SH-SY5Y (cell line): Measurements from ENCODE around the gene UNC5C.

Source experiments
- GATA2 ChIP-seq: IDR thresholded peaks from 2 replicates; pipeline ENCODE4 v1.6.1; 2011; ENCODE audit warnings: mild to moderate bottlenecking, low read depth, low read length
- GATA3 ChIP-seq: IDR thresholded peaks from 2 replicates; pipeline ENCODE4 v1.6.1; 2011; ENCODE audit warnings: low read depth, mild to moderate bottlenecking, low read length, moderate library complexity

- no peak for TF ChIP-seq GATA2
- no peak for TF ChIP-seq GATA3
These were observed 103.5 kb downstream of the UNC5C start for GRCh38 chr4:95445251-95445650.
